Panc1 (cell line): ENCODE results near the gene CDK8. TPM values are rescaled to one million over a fixed set of nuclear protein-coding genes. Genes with fewer than 3 reads are reported as not detected.

Source experiments
- ATAC-seq: fragments of 200-7000 bp; cut with Tn5 transposase; 2 replicates; pipeline ENCODE4 v1.9.1; 2020; ENCODE audit warnings: mild to moderate bottlenecking, moderate library complexity
- BruUV-seq: library from RNA; stranded (reverse); fragments of 400-500 nt; replicated peaks from 2 replicates; lab custom pipeline; 2021; lab: Mats Ljungman, UMichigan
- CTCF ChIA-PET: fragments of 300-600 bp; sonication (Branson Sonifier 250); formaldehyde crosslinking; loops from one replicate; lab custom pipeline; 2022; ENCODE audit warnings: antibody characterized with exemption; lab: Charles Lee
- POLR2A ChIA-PET: fragments of 300-600 bp; sonication (Branson Sonifier 250); formaldehyde crosslinking; loops from one replicate; lab custom pipeline; 2022; ENCODE audit warnings: antibody characterized with exemption; lab: Charles Lee
- DNase-seq: peaks from one replicate; pipeline ENCODE4 v3.0.0-alpha.2; 2010; ENCODE audit warnings: low read depth, low spot score
- H3K27ac ChIP-seq: 2 replicates; pipeline ENCODE4 v1.5.1; 2011; ENCODE audit warnings: mild to moderate bottlenecking, low read length, inconsistent platforms
- H3K27me3 ChIP-seq: fragments of 200-500 bp; sonication (Bioruptor generic); 2 replicates; pipeline ENCODE4 v1.6.0; 2014; ENCODE audit warnings: low read length, inconsistent platforms; ENCODE audit not compliant: control insufficient read depth, insufficient read depth
- H3K36me3 ChIP-seq: fragments of 200-500 bp; sonication (Bioruptor generic); 2 replicates; pipeline ENCODE4 v1.5.1; 2014; ENCODE audit warnings: inconsistent platforms, mild to moderate bottlenecking, low read length, moderate library complexity; ENCODE audit not compliant: control insufficient read depth, insufficient read depth
- H3K4me1 ChIP-seq: 2 replicates; pipeline ENCODE4 v1.5.1; 2011; ENCODE audit warnings: inconsistent platforms, mild to moderate bottlenecking, low read length, moderate library complexity; ENCODE audit not compliant: control insufficient read depth, insufficient read depth
- H3K4me3 ChIP-seq, 2 experiments: 2 replicates each; pipeline ENCODE4 v1.5.1; 2011 to 2012; ENCODE audit warnings: low read depth in 2 of 2, low read length in 2 of 2, mild to moderate bottlenecking in 2 of 2, inconsistent platforms in 1 of 2, moderate library complexity in 1 of 2
- H3K9me3 ChIP-seq: fragments of 200-500 bp; sonication (Bioruptor generic); 2 replicates; pipeline ENCODE4 v1.5.1; 2014; ENCODE audit warnings: low read depth, mild to moderate bottlenecking, inconsistent platforms, low read length, moderate library complexity; ENCODE audit not compliant: control insufficient read depth, insufficient read depth
- POLR2AphosphoS5 ChIP-seq: IDR thresholded peaks from 2 replicates; pipeline ENCODE4 v1.6.1; 2012; ENCODE audit warnings: mild to moderate bottlenecking, low read depth, low read length, moderate library complexity
- SIN3A ChIP-seq: IDR thresholded peaks from 2 replicates; pipeline ENCODE4 v1.6.1; 2012; ENCODE audit warnings: low read depth, mild to moderate bottlenecking, low read length, moderate library complexity, borderline replicate concordance; ENCODE audit not compliant: insufficient read depth
- TCF7L2 ChIP-seq: IDR thresholded peaks from 2 replicates; pipeline ENCODE4 v1.6.1; 2011; ENCODE audit warnings: mild to moderate bottlenecking, low read depth, low read length, inconsistent platforms
- in situ Hi-C: cut with HindIII; loops from 2 replicates; pipeline ENCODE4 v1.10.0; 2016; ENCODE audit warnings: low sequenced_read_pairs, low pct_unique_long_range_greater_than_20kb
- intact Hi-C: fragments of 100-400 bp; cut with micrococcal nuclease; formaldehyde crosslinking; loops from one replicate; pipeline ENCODE4 v1.10.0; 2022; ENCODE audit not compliant: unreplicated experiment
- total RNA-seq: library from RNA; stranded (reverse); gene quantifications from one replicate; pipeline ENCODE4 v1.2.1, GENCODE V29; 2021; ENCODE audit not compliant: unreplicated experiment
- TF ChIP-seq, protein P1 (sequence below): fragments of 450-650 bp; IDR thresholded peaks from 2 replicates; pipeline ENCODE4 v1.5.1; 2017; ENCODE audit warnings: mild to moderate bottlenecking
- TF ChIP-seq, protein P2 (sequence below), 2 experiments: IDR thresholded peaks; 2 replicates each; pipeline ENCODE4 v1.6.1; 2011 to 2012; ENCODE audit warnings: low read depth in 2 of 2, control low read depth in 1 of 2, low read length in 1 of 2, mild to moderate bottlenecking in 1 of 2, moderate library complexity in 1 of 2; ENCODE audit not compliant: insufficient read depth in 1 of 2

CDK8 gene
- total RNA-seq, 1 experiment from 2014 or later, result 14.9 TPM

DNA sequence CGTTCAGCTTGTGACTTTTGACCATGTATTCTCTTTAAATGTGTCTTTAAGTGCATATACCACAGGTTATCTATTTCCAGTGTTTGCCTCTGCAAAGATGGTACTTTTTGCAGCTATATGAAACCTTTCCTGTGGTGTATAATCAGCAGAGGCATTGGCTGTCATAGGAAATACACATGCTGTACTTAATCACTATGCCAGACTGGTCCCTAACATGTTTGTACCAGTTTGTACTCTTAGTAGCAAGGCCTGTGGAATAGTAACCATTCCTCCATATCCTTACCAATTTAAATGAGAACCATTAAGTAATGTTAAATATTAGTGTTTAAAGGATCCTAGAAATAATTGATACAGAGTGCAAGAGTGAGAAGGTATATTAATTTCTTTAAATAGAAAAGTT is 69.8 kb downstream of the CDK8 start:
- H3K4me3 ChIP-seq, result no peak overlapping the region
- CTCF ChIA-PET, result interaction anchor here (0.5 kb wide), 1 partner anchor 606 kb away, joined by 4 read pairs; no protein-coding TSS in a partner anchor
- no peaks in the 10 kb centered on the region for H3K9me3 ChIP-seq
- DNase-seq (no peak), ATAC-seq (no peak)
- in situ Hi-C loops, result no loop called here
- no TSS peak for BruUV-seq
- no peak overlapping the region for H3K27ac ChIP-seq
- no peaks in the 10 kb centered on the region for H3K27me3 ChIP-seq
- TF ChIP-seq, protein P1, sequence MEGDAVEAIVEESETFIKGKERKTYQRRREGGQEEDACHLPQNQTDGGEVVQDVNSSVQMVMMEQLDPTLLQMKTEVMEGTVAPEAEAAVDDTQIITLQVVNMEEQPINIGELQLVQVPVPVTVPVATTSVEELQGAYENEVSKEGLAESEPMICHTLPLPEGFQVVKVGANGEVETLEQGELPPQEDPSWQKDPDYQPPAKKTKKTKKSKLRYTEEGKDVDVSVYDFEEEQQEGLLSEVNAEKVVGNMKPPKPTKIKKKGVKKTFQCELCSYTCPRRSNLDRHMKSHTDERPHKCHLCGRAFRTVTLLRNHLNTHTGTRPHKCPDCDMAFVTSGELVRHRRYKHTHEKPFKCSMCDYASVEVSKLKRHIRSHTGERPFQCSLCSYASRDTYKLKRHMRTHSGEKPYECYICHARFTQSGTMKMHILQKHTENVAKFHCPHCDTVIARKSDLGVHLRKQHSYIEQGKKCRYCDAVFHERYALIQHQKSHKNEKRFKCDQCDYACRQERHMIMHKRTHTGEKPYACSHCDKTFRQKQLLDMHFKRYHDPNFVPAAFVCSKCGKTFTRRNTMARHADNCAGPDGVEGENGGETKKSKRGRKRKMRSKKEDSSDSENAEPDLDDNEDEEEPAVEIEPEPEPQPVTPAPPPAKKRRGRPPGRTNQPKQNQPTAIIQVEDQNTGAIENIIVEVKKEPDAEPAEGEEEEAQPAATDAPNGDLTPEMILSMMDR, result no peak
- TF ChIP-seq, protein P2, sequence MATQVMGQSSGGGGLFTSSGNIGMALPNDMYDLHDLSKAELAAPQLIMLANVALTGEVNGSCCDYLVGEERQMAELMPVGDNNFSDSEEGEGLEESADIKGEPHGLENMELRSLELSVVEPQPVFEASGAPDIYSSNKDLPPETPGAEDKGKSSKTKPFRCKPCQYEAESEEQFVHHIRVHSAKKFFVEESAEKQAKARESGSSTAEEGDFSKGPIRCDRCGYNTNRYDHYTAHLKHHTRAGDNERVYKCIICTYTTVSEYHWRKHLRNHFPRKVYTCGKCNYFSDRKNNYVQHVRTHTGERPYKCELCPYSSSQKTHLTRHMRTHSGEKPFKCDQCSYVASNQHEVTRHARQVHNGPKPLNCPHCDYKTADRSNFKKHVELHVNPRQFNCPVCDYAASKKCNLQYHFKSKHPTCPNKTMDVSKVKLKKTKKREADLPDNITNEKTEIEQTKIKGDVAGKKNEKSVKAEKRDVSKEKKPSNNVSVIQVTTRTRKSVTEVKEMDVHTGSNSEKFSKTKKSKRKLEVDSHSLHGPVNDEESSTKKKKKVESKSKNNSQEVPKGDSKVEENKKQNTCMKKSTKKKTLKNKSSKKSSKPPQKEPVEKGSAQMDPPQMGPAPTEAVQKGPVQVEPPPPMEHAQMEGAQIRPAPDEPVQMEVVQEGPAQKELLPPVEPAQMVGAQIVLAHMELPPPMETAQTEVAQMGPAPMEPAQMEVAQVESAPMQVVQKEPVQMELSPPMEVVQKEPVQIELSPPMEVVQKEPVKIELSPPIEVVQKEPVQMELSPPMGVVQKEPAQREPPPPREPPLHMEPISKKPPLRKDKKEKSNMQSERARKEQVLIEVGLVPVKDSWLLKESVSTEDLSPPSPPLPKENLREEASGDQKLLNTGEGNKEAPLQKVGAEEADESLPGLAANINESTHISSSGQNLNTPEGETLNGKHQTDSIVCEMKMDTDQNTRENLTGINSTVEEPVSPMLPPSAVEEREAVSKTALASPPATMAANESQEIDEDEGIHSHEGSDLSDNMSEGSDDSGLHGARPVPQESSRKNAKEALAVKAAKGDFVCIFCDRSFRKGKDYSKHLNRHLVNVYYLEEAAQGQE (IDR thresholded peaks at IDR 0.05; ENCODE audit: insufficient read depth in 1 of 2, low read depth in 2 of 2, low read length in 1 of 2), result no peak
- TF ChIP-seq SIN3A (no peak), TCF7L2 (no peak), POLR2AphosphoS5 (no peak)
- POLR2A ChIA-PET, result no interaction called here
- H3K4me1 ChIP-seq, result no peaks in the 10 kb centered on the region; the same call in 1 of the 2 replicates
- intact Hi-C loops, result no loop called here
- H3K36me3 ChIP-seq, result no peaks in the 10 kb centered on the region

DNA sequence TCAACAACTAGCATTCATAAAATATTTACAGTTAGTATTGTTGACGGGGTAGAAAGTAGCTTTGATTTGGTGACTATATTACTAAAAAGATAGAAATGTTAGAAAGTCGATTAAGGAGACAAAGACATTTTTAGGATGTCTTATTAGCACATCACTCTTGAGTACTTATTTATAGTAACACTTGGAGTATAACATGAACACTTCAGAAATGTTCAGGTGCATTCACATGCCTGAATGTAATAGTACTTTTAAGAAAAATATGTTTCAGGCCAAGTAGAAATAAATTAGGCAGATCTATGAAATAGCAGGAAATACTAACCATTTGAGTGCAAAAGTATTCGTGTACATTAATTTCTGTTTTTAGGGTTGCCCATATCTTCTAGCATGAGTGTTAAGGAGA is 70.4 kb downstream of the CDK8 start:
- Histone ChIP-seq H3K36me3 (no peaks in the 10 kb centered on the region), H3K27ac (no peak overlapping the region), H3K4me3 (no peak overlapping the region), H3K4me1 (no peaks in the 10 kb centered on the region; the same call in 1 of the 2 replicates), H3K27me3 (no peaks in the 10 kb centered on the region), H3K9me3 (no peaks in the 10 kb centered on the region)
- ChIA-PET CTCF (no interaction called here), POLR2A (no interaction called here)
- no peak for ATAC-seq
- no peak for TF ChIP-seq TCF7L2
- no peak for TF ChIP-seq POLR2AphosphoS5
- TF ChIP-seq, protein P1, result no peak
- TF ChIP-seq, protein P2 (IDR thresholded peaks at IDR 0.05; ENCODE audit: insufficient read depth in 1 of 2, low read depth in 2 of 2, low read length in 1 of 2), result no peak
- no peak for TF ChIP-seq SIN3A
- in situ Hi-C loops (no loop called here), intact Hi-C loops (no loop called here)
- DNase-seq, result no peak
- no TSS peak for BruUV-seq
